Ovary (tissue), 9 donors: ENCODE measurements around the gene HHAT. TPM values are rescaled to one million over a fixed set of nuclear protein-coding genes. Genes with fewer than 3 reads are reported as not detected.

ENCODE experiments used
- DNase-seq, 5 donors: peaks; one replicate each; pipeline ENCODE4 v3.0.0-alpha.2; 2019 to 2020
- H3K27ac ChIP-seq, 2 donors: fragments of 200-600 bp; one replicate each; pipeline versions ENCODE4 v1.5.1 to v1.8.0; 2019 to 2022
- H3K27me3 ChIP-seq: fragments of 200-600 bp; one replicate; pipeline ENCODE4 v1.8.0; 2022
- H3K36me3 ChIP-seq: fragments of 200-600 bp; sonication (generic); one replicate; pipeline ENCODE4 v1.5.1; 2019
- H3K4me1 ChIP-seq: one replicate; pipeline ENCODE4 v1.8.1; 2013; ENCODE audit warnings: mild to moderate bottlenecking, moderate library complexity; ENCODE audit not compliant: insufficient read depth
- H3K4me3 ChIP-seq: fragments of 200-600 bp; sonication (generic); one replicate; pipeline ENCODE4 v1.5.1; 2017
- H3K9me3 ChIP-seq, 2 donors: fragments of 200-600 bp in 1 of 2; sonication (generic) in 1 of 2; one replicate each; pipeline versions ENCODE4 v1.5.1 to v1.8.1; 2013 to 2019; ENCODE audit warnings: mild to moderate bottlenecking in 1 of 2, moderate library complexity in 1 of 2
- CTCF ChIP-seq, 3 donors: fragments of 450-650 bp in 2 of 3; fragments of 200-600 bp in 1 of 3; IDR thresholded peaks; one replicate each; pipeline versions ENCODE4 v1.5.1 to v1.8.0; 2016 to 2022; ENCODE audit warnings: antibody characterized with exemption in 3 of 3, mild to moderate bottlenecking in 1 of 3
- EP300 ChIP-seq: sonication (generic); formaldehyde crosslinking; IDR thresholded peaks from one replicate; pipeline ENCODE4 v1.6.1; 2017; ENCODE audit warnings: antibody characterized with exemption
- POLR2A ChIP-seq: fragments of 450-650 bp; IDR thresholded peaks from one replicate; pipeline ENCODE4 v1.6.1; 2017; ENCODE audit warnings: antibody characterized with exemption, mild to moderate bottlenecking, moderate library complexity
- WGBS, 3 donors: extraction: QIAGEN DNeasy Blood & Tissue Kit in 1 of 3; methylation state at CpG; one replicate each; pipeline versions ENCODE4 v1.1.5 to v1.1.7; 2013 to 2017; 5-methylcytosine and 5-hydroxymethylcytosine counted together
- intact Hi-C, 4 donors: fragments of 100-400 bp; cut with DNase I; formaldehyde crosslinking; loops; one replicate each; pipeline versions ENCODE4 v1.11.0 to v1.15.1; 2022 to 2023
- polyA plus RNA-seq, 2 donors: library from polyadenylated mRNA; stranded (reverse); fragments of 200-250 nt in 1 of 2; fragments of 350-450 nt in 1 of 2; fragmentation: Illumina TruSeq in 1 of 2; extraction: RNeasy Lipid Tissue Mini Kit (QIAGEN cat#74804) in 1 of 2; gene quantifications; one replicate each; pipeline ENCODE4 v1.2.3, GENCODE V29; 2013 to 2014
- total RNA-seq, 7 donors: library from RNA; depleted of rRNA in 2 of 7; stranded (reverse); fragments of >200 nt in 2 of 7; fragmentation: NEBNext Ultra II Directional in 3 of 7; extraction: Animal tissue kit (Norgen Biotek cat#: 25700) in 3 of 7; gene quantifications; one replicate each; pipeline versions ENCODE4 v1.1.0 to v1.2.4, GENCODE V29; 2016 to 2023
- donor health status: DM: no; HTN: no; CAD: no; lungs with moderate emphysema.
- donor health status: DM: no; HTN: no; CAD: no.
- donor health status: Bipolar disorder and iron deficiency.
- donor health status: DM: yes; HTN: yes; CAD: no.
- donor health status: DM: no; HTN: no; CAD: no.
- donor health status: DM: yes; HTN: yes; CAD: no.

Gene HHAT
- total and polyA plus RNA-seq, 9 donors: 2.1 to 10.5 (median 4.1) TPM

GRCh38 chr1:210482945-210483617 lies 154.4 kb downstream of the HHAT start:
- intact Hi-C loops: no loop called here
- H3K4me1 ChIP-seq: no peaks in the 10 kb centered on the region
- WGBS, 3 donors: 81 to 83% (median 81%) methylated on average over 3 of the region's 3 CpGs

GRCh38 chr1:210483821-210484220 lies 155.1 kb downstream of the HHAT start:
- H3K4me3 ChIP-seq: no peak overlapping the region
- TF ChIP-seq CTCF (IDR thresholded peaks at IDR 0.05) (no peak), EP300 (no peak), POLR2A (no peak)
- H3K27ac ChIP-seq: no peak overlapping the region
- H3K36me3 ChIP-seq: no peaks in the 10 kb centered on the region
- WGBS, 3 donors: 64 to 74% (median 66%) methylated on average over 2 of the region's 2 CpGs
- DNase-seq: no peak
- no peaks in the 10 kb centered on the region for H3K27me3 ChIP-seq
- H3K9me3 ChIP-seq: no peaks in the 10 kb centered on the region
- intact Hi-C loops: no loop called here
- H3K4me1 ChIP-seq: no peaks in the 10 kb centered on the region

More at GRCh38 chr1:210482945-210483617, 154.4 kb downstream of the HHAT start:
- DNase-seq: no peak
- Histone ChIP-seq H3K27ac (no peak overlapping the region), H3K9me3 (no peaks in the 10 kb centered on the region), H3K4me3 (no peak overlapping the region), H3K27me3 (no peaks in the 10 kb centered on the region), H3K36me3 (no peaks in the 10 kb centered on the region)
- no peak for TF ChIP-seq CTCF (IDR thresholded peaks at IDR 0.05)
- TF ChIP-seq EP300: no peak
- no peak for TF ChIP-seq POLR2A

- Histone ChIP-seq H3K4me3 (no peak overlapping the region), H3K27me3 (no peaks in the 10 kb centered on the region), H3K9me3 (no peaks in the 10 kb centered on the region), H3K36me3 (no peaks in the 10 kb centered on the region), H3K4me1 (no peaks in the 10 kb centered on the region), H3K27ac (no peak overlapping the region)
- intact Hi-C loops: no loop called here
- TF ChIP-seq EP300: no peak
- no peak for TF ChIP-seq POLR2A
- TF ChIP-seq CTCF (IDR thresholded peaks at IDR 0.05): no peak
- 88 to 91% (median 90%) methylated on average over 2 of the region's 2 CpGs for WGBS, 3 donors
- DNase-seq: no peak
These were observed 158.3 kb downstream of the HHAT start for GRCh38 chr1:210487021-210487420.

- 0 to 36% (median 21%) methylated on average over 1 of the region's 1 CpG for WGBS, 3 donors
- Histone ChIP-seq H3K4me1 (no peaks in the 10 kb centered on the region), H3K27me3 (no peaks in the 10 kb centered on the region), H3K36me3 (no peaks in the 10 kb centered on the region), H3K9me3 (no peaks in the 10 kb centered on the region), H3K4me3 (no peak overlapping the region), H3K27ac (no peak overlapping the region)
- intact Hi-C loops: no loop called here
- no peak for TF ChIP-seq EP300
- TF ChIP-seq POLR2A: no peak
- TF ChIP-seq CTCF (IDR thresholded peaks at IDR 0.05): no peak
- no peak for DNase-seq
These were observed 160.8 kb downstream of the HHAT start for GRCh38 chr1:210489491-210489890.
